NCI-H2107 treated with DMSO at 0.1 percent for 48 hours (cell line): ENCODE results near the gene FOXI1.
"Not testable (repeated sequence)": the region's sequence is repeated elsewhere in the genome, so short reads cannot be mapped to it uniquely, and the experiment has no call there.

Experiments
- DNase-seq: peaks from one replicate; lab custom pipeline; 2025; ENCODE audit not compliant: unreplicated experiment; lab: John Stamatoyannopoulos, UW

Gene FOXI1

GRCh38 chr5:170126061-170126460 is 20.4 kb downstream of the FOXI1 start:
- DNase-seq, result no peak

GRCh38 chr5:170126626-170127025 is 20.9 kb downstream of the FOXI1 start:
- DNase-seq, result no peak

GRCh38 chr5:170131235-170131634 is 25.5 kb downstream of the FOXI1 start:
- DNase-seq, result no peak

- DNase-seq, result no peak
Observed at GRCh38 chr5:170132269-170132975, 26.7 kb downstream of the FOXI1 start.

GRCh38 chr5:170132976-170133448 is 27.3 kb downstream of the FOXI1 start:
- DNase-seq, result no peak

- no peak for DNase-seq
Observed at GRCh38 chr5:170135796-170136490, 30.2 kb downstream of the FOXI1 start.

- no peak for DNase-seq
Observed at GRCh38 chr5:170136506-170136905, 30.8 kb downstream of the FOXI1 start.

GRCh38 chr5:170137694-170138214 is 32.1 kb downstream of the FOXI1 start:
- DNase-seq, result no peak

- no peak for DNase-seq
Observed at GRCh38 chr5:170138273-170138672, 32.6 kb downstream of the FOXI1 start.

- DNase-seq, result no peak
Observed at GRCh38 chr5:170139786-170140335, 34.2 kb downstream of the FOXI1 start.

- DNase-seq, result not testable (repeated sequence)
Observed at GRCh38 chr5:170141196-170141595, 35.5 kb downstream of the FOXI1 start.

GRCh38 chr5:170141636-170142035 is 35.9 kb downstream of the FOXI1 start:
- no peak for DNase-seq

GRCh38 chr5:170142196-170142595 is 36.5 kb downstream of the FOXI1 start:
- no peak for DNase-seq

GRCh38 chr5:170143091-170143490 is 37.4 kb downstream of the FOXI1 start:
- no peak for DNase-seq

- no peak for DNase-seq
Observed at GRCh38 chr5:170143710-170144109, 38.0 kb downstream of the FOXI1 start.

GRCh38 chr5:170144286-170145023 is 38.8 kb downstream of the FOXI1 start:
- no peak for DNase-seq

GRCh38 chr5:170145462-170145861 is 39.8 kb downstream of the FOXI1 start:
- no peak for DNase-seq

GRCh38 chr5:170147051-170147752 is 41.5 kb downstream of the FOXI1 start:
- no peak for DNase-seq

GRCh38 chr5:170147753-170148264 is 42.1 kb downstream of the FOXI1 start:
- no peak for DNase-seq

- DNase-seq, result no peak
Observed at GRCh38 chr5:170148430-170149205, 42.9 kb downstream of the FOXI1 start.
